ENCODE measurements around the gene FLNB.

FLNB gene

GRCh38 chr3:58144478-58145325 is 136.5 kb downstream of the FLNB start:
- DNase-seq, result no peak

GRCh38 chr3:58148049-58148448 is 139.8 kb downstream of the FLNB start:
- DNase-seq, result no peak

- DNase-seq, result no peak
These were observed 142.0 kb downstream of the FLNB start for GRCh38 chr3:58150130-58150809.

GRCh38 chr3:58150810-58151199 is 142.6 kb downstream of the FLNB start:
- DNase-seq, result no peak

GRCh38 chr3:58151637-58152036 is 143.4 kb downstream of the FLNB start:
- DNase-seq, result no peak

- no peak for DNase-seq
These were observed 144.2 kb downstream of the FLNB start for GRCh38 chr3:58152225-58153015.

GRCh38 chr3:58153371-58153770 is 145.1 kb downstream of the FLNB start:
- DNase-seq, result no peak

GRCh38 chr3:58154626-58155449 is 146.6 kb downstream of the FLNB start:
- DNase-seq, result no peak

- no peak for DNase-seq
These were observed 147.6 kb downstream of the FLNB start for GRCh38 chr3:58155838-58156237.

- no peak for DNase-seq
These were observed 149.5 kb downstream of the FLNB start for GRCh38 chr3:58157700-58158099.

GRCh38 chr3:58158442-58159153 is 150.4 kb downstream of the FLNB start:
- no peak for DNase-seq

- DNase-seq, result no peak
These were observed 152.2 kb downstream of the FLNB start for GRCh38 chr3:58160399-58160798.

GRCh38 chr3:58161435-58162398 is 153.5 kb downstream of the FLNB start:
- no peak for DNase-seq

GRCh38 chr3:58163234-58163633 is 155.0 kb downstream of the FLNB start:
- no peak for DNase-seq

GRCh38 chr3:58164199-58164879 is 156.1 kb downstream of the FLNB start:
- no peak for DNase-seq

GRCh38 chr3:58164906-58165821 is 156.9 kb downstream of the FLNB start:
- DNase-seq, result no peak

- no peak for DNase-seq
These were observed 159.5 kb downstream of the FLNB start for GRCh38 chr3:58167431-58168351.

- DNase-seq, result no peak
These were observed 160.3 kb downstream of the FLNB start for GRCh38 chr3:58168498-58168897.

Measured in KG1 (cell line).